Endothelial cell of umbilical vein (primary cell): ENCODE measurements around the gene PSMD13. TPM values are rescaled to one million over a fixed set of nuclear protein-coding genes. Genes with fewer than 3 reads are reported as not detected.

Experiments used
- BruUV-seq: library from RNA; stranded (reverse); fragments of 400-500 nt; replicated peaks from 2 replicates; lab custom pipeline; 2021; lab: Mats Ljungman, UMichigan
- CTCF ChIA-PET: fragments of 300-600, 350-600 bp; sonication (Branson Sonifier 250); formaldehyde crosslinking; loops from one replicate; lab custom pipeline; 2021; ENCODE audit warnings: antibody characterized with exemption, inconsistent platforms; lab: Charles Lee
- POLR2A ChIA-PET: fragments of 300-600, 350-600 bp; sonication (Branson Sonifier 250); formaldehyde crosslinking; loops from one replicate; lab custom pipeline; 2021; ENCODE audit warnings: antibody characterized with exemption, inconsistent platforms; lab: Charles Lee
- DNase-seq: peaks from one replicate; pipeline ENCODE4 v3.0.0-alpha.2; 2011; ENCODE audit warnings: low read depth, low spot score
- FAIRE-seq: peaks from 2 replicates; lab custom pipeline; 2011; peaks lifted over from hg19 to GRCh38; lab: Jason Lieb, UNC
- H2AFZ ChIP-seq: 2 replicates; pipeline ENCODE4 v1.6.0; 2012; ENCODE audit warnings: low read depth, low read length, control low read depth, inconsistent platforms
- H3K27ac ChIP-seq: 2 replicates; pipeline ENCODE4 v1.5.1; 2011; ENCODE audit warnings: low read depth, mild to moderate bottlenecking, control low read depth, low read length, moderate library complexity; ENCODE audit not compliant: insufficient read depth
- H3K27me3 ChIP-seq, 2 experiments: 2 replicates each; pipeline versions ENCODE4 v1.6.0 to v1.6.1; 2011; ENCODE audit warnings: low read length in 2 of 2, mixed read lengths in 1 of 2; ENCODE audit not compliant: control insufficient read depth in 2 of 2, insufficient read depth in 2 of 2
- H3K36me3 ChIP-seq, 2 experiments: 2 replicates in 1 of 2; 3 replicates in 1 of 2; pipeline ENCODE4 v1.5.1; 2011; ENCODE audit warnings: low read length in 2 of 2, mild to moderate bottlenecking in 1 of 2, moderate library complexity in 1 of 2; ENCODE audit not compliant: control insufficient read depth in 2 of 2, insufficient read depth in 2 of 2; ENCODE audit errors: extremely low read depth in 1 of 2
- H3K4me1 ChIP-seq: 3 replicates; pipeline ENCODE4 v1.5.1; 2011; ENCODE audit warnings: mild to moderate bottlenecking, low read length; ENCODE audit not compliant: control insufficient read depth, insufficient read depth; ENCODE audit errors: extremely low read depth
- H3K4me2 ChIP-seq: 2 replicates; pipeline ENCODE4 v1.6.1; 2011; ENCODE audit warnings: low read length, control low read depth, mixed read lengths; ENCODE audit not compliant: insufficient read depth
- H3K4me3 ChIP-seq, 3 experiments: fragments of 200-600 bp in 1 of 3; sonication (generic), shearing (Covaris generic) in 1 of 3; replicated peaks in 1 of 3; 2 replicates each; pipeline ENCODE4 v1.5.1; 2011 to 2016; ENCODE audit warnings: control low read depth in 3 of 3, low read length in 3 of 3, mild to moderate bottlenecking in 2 of 3, inconsistent platforms in 1 of 3, low read depth in 1 of 3, moderate library complexity in 1 of 3; ENCODE audit not compliant: insufficient read depth in 1 of 3
- H3K79me2 ChIP-seq: 2 replicates; pipeline ENCODE4 v1.6.0; 2012; ENCODE audit warnings: low read length, inconsistent platforms; ENCODE audit not compliant: control insufficient read depth, insufficient read depth
- H3K9ac ChIP-seq: replicated peaks from 2 replicates; pipeline ENCODE3; 2011; ENCODE audit warnings: low read length, control low read depth; ENCODE audit not compliant: insufficient read depth; ENCODE audit errors: extremely low read depth
- H3K9me1 ChIP-seq: replicated peaks from 3 replicates; pipeline ENCODE4 v1.6.0; 2011; ENCODE audit warnings: mild to moderate bottlenecking, low read length; ENCODE audit not compliant: control insufficient read depth, insufficient read depth; ENCODE audit errors: extremely low read depth
- H3K9me3 ChIP-seq: replicated peaks from 2 replicates; pipeline ENCODE4 v1.5.1; 2012; ENCODE audit warnings: low read length, inconsistent platforms; ENCODE audit not compliant: control insufficient read depth, insufficient read depth
- H4K20me1 ChIP-seq: replicated peaks from 2 replicates; pipeline ENCODE3; 2011; ENCODE audit warnings: mild to moderate bottlenecking, low read length; ENCODE audit not compliant: control insufficient read depth, insufficient read depth; ENCODE audit errors: extremely low read depth
- EZH2 ChIP-seq: IDR thresholded peaks from 2 replicates; pipeline ENCODE4 v1.6.1; 2012; ENCODE audit warnings: borderline replicate concordance, low read depth, mild to moderate bottlenecking, moderate library complexity, low read length, inconsistent platforms; ENCODE audit not compliant: severe bottlenecking
- FOS ChIP-seq: IDR thresholded peaks from 2 replicates; pipeline ENCODE4 v1.6.1; 2011; ENCODE audit warnings: mild to moderate bottlenecking, low read length, moderate library complexity, borderline replicate concordance; ENCODE audit not compliant: insufficient read depth
- GATA2 ChIP-seq: IDR thresholded peaks from 2 replicates; pipeline ENCODE4 v1.7.0; 2011; ENCODE audit warnings: low read depth, mild to moderate bottlenecking, moderate library complexity, mixed read lengths, low read length; ENCODE audit not compliant: insufficient read length, insufficient read depth
- MAX ChIP-seq: IDR thresholded peaks from 2 replicates; pipeline ENCODE4 v1.6.1; 2011; ENCODE audit not compliant: insufficient read depth, insufficient read length
- MYC ChIP-seq: IDR thresholded peaks from one replicate; pipeline ENCODE4 v1.6.1; 2011; ENCODE audit warnings: mild to moderate bottlenecking, low read depth, low read length
- POLR2A ChIP-seq: IDR thresholded peaks from 2 replicates; pipeline ENCODE4 v1.6.1; 2012; ENCODE audit warnings: low read depth, mild to moderate bottlenecking, control low read depth, low read length
- POLR2AphosphoS5 ChIP-seq: IDR thresholded peaks from 2 replicates; pipeline ENCODE4 v1.6.1; 2012; ENCODE audit warnings: low read depth, mild to moderate bottlenecking, control low read depth, low read length, moderate library complexity; ENCODE audit not compliant: insufficient read depth
- dilution Hi-C: fragments of 300-500 bp; cut with MboI; formaldehyde crosslinking; loops from one replicate; pipeline ENCODE4 v1.15.0; 2019; ENCODE audit warnings: low sequenced_read_pairs; ENCODE audit not compliant: extremely low pct_ligation_motif_present
- intact Hi-C: fragments of 100-400 bp; cut with micrococcal nuclease; formaldehyde crosslinking; loops from one replicate; pipeline ENCODE4 v1.10.0; 2022
- polyA plus RNA-seq, 4 experiments: library from polyadenylated mRNA; depleted of rRNA in 3 of 4; stranded (reverse) in 3 of 4; unstranded in 1 of 4; fragments of >200 nt; gene quantifications; 2 replicates each; pipeline versions ENCODE4 v1.2.1 to v1.2.3, GENCODE V29; 2011 to 2012; ENCODE audit warnings: missing spikeins in 1 of 4
- total RNA-seq: library from RNA; stranded (reverse); gene quantifications from 2 replicates; pipeline ENCODE4 v1.2.3, GENCODE V29; 2021

Gene PSMD13
- total and polyA plus RNA-seq, 2 donors (not counting 3 experiments of a cell fraction or from before 2014, with no cell fraction given) = 168 to 214 TPM

- Histone ChIP-seq H3K27ac (no peak overlapping the region), H4K20me1 (no peaks in the 10 kb centered on the region), H3K27me3 (no peaks in the 10 kb centered on the region), H3K4me1 (peaks cover 2% of the 10 kb centered on the region), H3K9ac (no peak overlapping the region), H3K79me2 (no peaks in the 10 kb centered on the region), H3K9me1 (no peaks in the 10 kb centered on the region), H3K4me3 (no peak overlapping the region), H3K4me2 (no peak overlapping the region), H3K9me3 (no peaks in the 10 kb centered on the region), H3K36me3 (peaks cover 0 to 2% of the 10 kb centered on the region in 2 experiments), H2AFZ (no peak overlapping the region)
- intact Hi-C loops = no loop called here
- DNase-seq (no peak), FAIRE-seq (no peak)
- BruUV-seq = no TSS peak
- ChIA-PET POLR2A (no interaction called here), CTCF (interaction anchor here (1.1 to 3.3 kb wide), 3 partner anchors 14 to 22 kb away, joined by 3 to 10 read pairs (median 4); no protein-coding TSS in a partner anchor)
- TF ChIP-seq FOS (no peak), EZH2 (no peak), POLR2A (no peak), GATA2 (no peak), POLR2AphosphoS5 (no peak), MYC (no peak), MAX (no peak)
- dilution Hi-C loops = no loop called here
These were observed 6.3 kb upstream of the PSMD13 start for GRCh38 chr11:230431-230830.
